DND-41 (cell line): Measurements from ENCODE around the gene CT47A7.
"Not testable (repeated sequence)": the region's sequence is repeated elsewhere in the genome, so short reads cannot be mapped to it uniquely, and the experiment has no call there.

Experiments
- ATAC-seq: fragments of 200-7000 bp; cut with Tn5 transposase; 3 replicates; pipeline ENCODE4 v1.9.1; 2021; ENCODE audit warnings: low read depth; ENCODE audit not compliant: insufficient read depth
- DNase-seq: peaks from one replicate; pipeline ENCODE4 v3.0.0-alpha.2; 2020
- H2AFZ ChIP-seq: 2 replicates; pipeline ENCODE4 v1.6.0; 2012; ENCODE audit warnings: low read depth, low read length
- H3K27ac ChIP-seq: 2 replicates; pipeline ENCODE4 v1.5.1; 2012; ENCODE audit warnings: low read length, inconsistent platforms
- H3K27me3 ChIP-seq: fragments of 200-600 bp; sonication (generic); 2 replicates; pipeline ENCODE4 v1.6.0; 2012; ENCODE audit warnings: low read length, mild to moderate bottlenecking, inconsistent platforms; ENCODE audit not compliant: insufficient read depth, poor library complexity
- H3K36me3 ChIP-seq: 2 replicates; pipeline ENCODE4 v1.5.1; 2012; ENCODE audit warnings: low read length, inconsistent platforms; ENCODE audit not compliant: insufficient read depth
- H3K4me1 ChIP-seq: 2 replicates; pipeline ENCODE4 v1.5.1; 2012; ENCODE audit warnings: mild to moderate bottlenecking, low read length; ENCODE audit not compliant: insufficient read depth
- H3K4me2 ChIP-seq: 2 replicates; pipeline ENCODE4 v1.6.0; 2012; ENCODE audit warnings: mild to moderate bottlenecking, moderate library complexity, low read length, inconsistent platforms; ENCODE audit not compliant: insufficient read depth
- H3K4me3 ChIP-seq, 2 experiments: fragments of 200-600 bp in 1 of 2; shearing (Covaris generic) in 1 of 2; 2 replicates each; pipeline ENCODE4 v1.5.1; 2012 to 2016; ENCODE audit warnings: inconsistent platforms in 2 of 2, low read length in 2 of 2, mild to moderate bottlenecking in 2 of 2, low read depth in 1 of 2, moderate library complexity in 1 of 2
- H3K79me2 ChIP-seq: 2 replicates; pipeline ENCODE4 v1.6.0; 2012; ENCODE audit warnings: low read length, inconsistent platforms; ENCODE audit not compliant: insufficient read depth
- H3K9ac ChIP-seq: 2 replicates; pipeline ENCODE4 v1.6.0; 2012; ENCODE audit warnings: low read depth, mild to moderate bottlenecking, inconsistent platforms, low read length, moderate library complexity
- H3K9me3 ChIP-seq: 2 replicates; pipeline ENCODE4 v1.5.1; 2012; ENCODE audit warnings: low read length, moderate library complexity, mild to moderate bottlenecking, inconsistent platforms; ENCODE audit not compliant: insufficient read depth, severe bottlenecking
- H4K20me1 ChIP-seq: 2 replicates; pipeline ENCODE4 v1.6.0; 2012; ENCODE audit warnings: low read length; ENCODE audit not compliant: insufficient read depth
- CTCF ChIP-seq: IDR thresholded peaks from 2 replicates; pipeline ENCODE4 v1.5.1; 2012; ENCODE audit warnings: borderline replicate concordance, low read length, moderate library complexity, mild to moderate bottlenecking; ENCODE audit not compliant: poor library complexity, severe bottlenecking; ENCODE audit errors: extremely low read depth
- EZH2 ChIP-seq: IDR thresholded peaks from 3 replicates; pipeline ENCODE4 v1.6.1; 2012; ENCODE audit warnings: borderline replicate concordance, low read depth, mild to moderate bottlenecking, moderate library complexity, low read length, inconsistent platforms; ENCODE audit not compliant: severe bottlenecking

The CT47A7 gene

GRCh38 chrX:120956500-120956899 is at the start of gene CT47A7:
CT47A7 (minus strand) TSS chrX:120956600; CDS start chrX:120956345, 255 bp downstream.
- not testable (repeated sequence) for H4K20me1 ChIP-seq, H3K9me3 ChIP-seq, H3K79me2 ChIP-seq, H3K4me1 ChIP-seq, DNase-seq, H3K4me3 ChIP-seq, H3K27ac ChIP-seq, H2AFZ ChIP-seq, H3K27me3 ChIP-seq, H3K9ac ChIP-seq, H3K4me2 ChIP-seq, ATAC-seq, H3K36me3 ChIP-seq

- Histone ChIP-seq H3K9ac (no peak overlapping the region), H3K4me3 (no peak overlapping the region), H3K27me3 (no peaks in the 10 kb centered on the region), H3K4me1 (no peaks in the 10 kb centered on the region), H3K36me3 (no peaks in the 10 kb centered on the region), H3K4me2 (no peak overlapping the region), H3K27ac (no peak overlapping the region), H3K79me2 (no peaks in the 10 kb centered on the region), H2AFZ (no peak overlapping the region), H4K20me1 (no peaks in the 10 kb centered on the region), H3K9me3 (no peaks in the 10 kb centered on the region)
- no peak for DNase-seq
- ATAC-seq: no peak
- TF ChIP-seq EZH2 (no peak), CTCF (peak; percentile 42)
Measured at GRCh38 chrX:121000589-121000988, 44.2 kb upstream of the CT47A7 start.

- no peaks in the 10 kb centered on the region for H3K9me3 ChIP-seq
- TF ChIP-seq EZH2: no peak
- TF ChIP-seq CTCF: no peak
- no peak overlapping the region for H3K4me2 ChIP-seq
- ATAC-seq (no peak), DNase-seq (no peak)
- H3K27me3 ChIP-seq: no peaks in the 10 kb centered on the region
- no peaks in the 10 kb centered on the region for H3K36me3 ChIP-seq
- no peak overlapping the region for H3K4me3 ChIP-seq
- H3K27ac ChIP-seq: no peak overlapping the region
- H4K20me1 ChIP-seq: no peaks in the 10 kb centered on the region
- H2AFZ ChIP-seq: no peak overlapping the region
- H3K79me2 ChIP-seq: no peaks in the 10 kb centered on the region
- no peaks in the 10 kb centered on the region for H3K4me1 ChIP-seq
- no peak overlapping the region for H3K9ac ChIP-seq
Measured at GRCh38 chrX:120999413-120999812, 43.0 kb upstream of the CT47A7 start.

GRCh38 chrX:120985660-120986059 is 29.3 kb upstream of the CT47A7 start, which contains the start of gene CT47A1:
CT47A1 (minus strand) TSS chrX:120985760; CDS start chrX:120985529, 231 bp downstream.
- H3K4me2 ChIP-seq, H4K20me1 ChIP-seq, H2AFZ ChIP-seq, H3K9me3 ChIP-seq, H3K9ac ChIP-seq, H3K36me3 ChIP-seq, H3K4me3 ChIP-seq, H3K27me3 ChIP-seq, H3K27ac ChIP-seq, H3K79me2 ChIP-seq, DNase-seq, ATAC-seq, H3K4me1 ChIP-seq: not testable (repeated sequence)
